SK-N-SH (cell line): ENCODE results near the gene PRR16.

Experiments used
- CTCF ChIP-seq: fragments of 200-600 bp; sonication (generic); IDR thresholded peaks from 2 replicates; pipeline ENCODE4 v1.6.1; 2017; ENCODE audit warnings: antibody characterized with exemption, mild to moderate bottlenecking, moderate library complexity
- FOXJ3 ChIP-seq: sonication (generic); formaldehyde crosslinking; IDR thresholded peaks from 2 replicates; pipeline ENCODE4 v1.5.1; 2020; ENCODE audit warnings: mild to moderate bottlenecking, missing genetic modification reagents
- GABPA ChIP-seq: IDR thresholded peaks from 2 replicates; pipeline ENCODE4 v1.4.0; 2012; ENCODE audit warnings: low read depth, mild to moderate bottlenecking
- IRF3 ChIP-seq: fragments of 150-350 bp; IDR thresholded peaks from 2 replicates; pipeline ENCODE4 v1.6.1; 2016; ENCODE audit warnings: mild to moderate bottlenecking, low read depth, low read length
- MAX ChIP-seq: IDR thresholded peaks from 2 replicates; pipeline ENCODE4 v1.4.0; 2012; ENCODE audit warnings: low read depth
- NRF1 ChIP-seq: IDR thresholded peaks from 2 replicates; pipeline ENCODE4 v1.6.1; 2012; ENCODE audit warnings: low read depth, mild to moderate bottlenecking, low read length
- POLR2AphosphoS5 ChIP-seq: IDR thresholded peaks from 2 replicates; pipeline ENCODE4 v1.6.1; 2012; ENCODE audit warnings: low read depth, low read length
- RAD21 ChIP-seq: IDR thresholded peaks from 2 replicates; pipeline ENCODE4 v1.6.1; 2012; ENCODE audit warnings: mild to moderate bottlenecking, low read length
- REST ChIP-seq: IDR thresholded peaks from 2 replicates; pipeline ENCODE4 v1.6.1; 2012; ENCODE audit warnings: mild to moderate bottlenecking, low read depth, low read length, moderate library complexity
- SIN3A ChIP-seq: IDR thresholded peaks from 2 replicates; pipeline ENCODE4 v1.6.1; 2012; ENCODE audit warnings: low read depth, mild to moderate bottlenecking, low read length, moderate library complexity, borderline replicate concordance
- USF1 ChIP-seq: IDR thresholded peaks from 2 replicates; pipeline ENCODE4 v1.4.0; 2012; ENCODE audit warnings: low read depth, borderline replicate concordance
- USF2 ChIP-seq: fragments of 150-350 bp; IDR thresholded peaks from 2 replicates; pipeline ENCODE4 v1.6.1; 2017; ENCODE audit warnings: antibody characterized with exemption, low read length, low read depth, borderline replicate concordance
- YY1 ChIP-seq: IDR thresholded peaks from 2 replicates; pipeline ENCODE4 v1.4.0; 2012; ENCODE audit warnings: low read depth, mild to moderate bottlenecking
- ZBTB33 ChIP-seq: IDR thresholded peaks from 2 replicates; pipeline ENCODE4 v1.4.0; 2012; ENCODE audit warnings: low read depth, borderline replicate concordance

- TF ChIP-seq USF2 (no peak), IRF3 (no peak), GABPA (no peak), POLR2AphosphoS5 (no peak), MAX (no peak), ZBTB33 (no peak), FOXJ3 (CRISPR knock-in tag) (no peak), SIN3A (no peak), CTCF (no peak), YY1 (no peak), NRF1 (no peak), RAD21 (no peak), USF1 (no peak), REST (no peak)
These were observed 69.5 kb downstream of the PRR16 start for GRCh38 chr5:120533581-120533980.
